Endothelial cell of umbilical vein (primary cell): ENCODE data around the gene PPP1R18.

Experiments used
- EZH2 ChIP-seq: IDR thresholded peaks from 2 replicates; pipeline ENCODE4 v1.6.1; 2012; ENCODE audit warnings: borderline replicate concordance, low read depth, mild to moderate bottlenecking, moderate library complexity, low read length, inconsistent platforms; ENCODE audit not compliant: severe bottlenecking
- JUN ChIP-seq: IDR thresholded peaks from 2 replicates; pipeline ENCODE4 v1.6.1; 2011; ENCODE audit warnings: borderline replicate concordance, low read depth; ENCODE audit not compliant: insufficient read length, insufficient read depth
- POLR2A ChIP-seq: IDR thresholded peaks from 2 replicates; pipeline ENCODE4 v1.6.1; 2012; ENCODE audit warnings: low read depth, mild to moderate bottlenecking, control low read depth, low read length
- POLR2AphosphoS5 ChIP-seq: IDR thresholded peaks from 2 replicates; pipeline ENCODE4 v1.6.1; 2012; ENCODE audit warnings: low read depth, mild to moderate bottlenecking, control low read depth, low read length, moderate library complexity; ENCODE audit not compliant: insufficient read depth
- TF ChIP-seq, protein P1 (sequence below), 2 donors: IDR thresholded peaks; 1 replicate in 1 of 2; 2 replicates in 1 of 2; pipeline ENCODE4 v1.5.1; 2011; ENCODE audit warnings: low read length in 2 of 2, mild to moderate bottlenecking in 2 of 2, moderate library complexity in 2 of 2, control low read depth in 1 of 2, inconsistent platforms in 1 of 2, low read depth in 1 of 2; ENCODE audit not compliant: insufficient read depth in 1 of 2; ENCODE audit errors: extremely low read depth in 1 of 2

DNA sequence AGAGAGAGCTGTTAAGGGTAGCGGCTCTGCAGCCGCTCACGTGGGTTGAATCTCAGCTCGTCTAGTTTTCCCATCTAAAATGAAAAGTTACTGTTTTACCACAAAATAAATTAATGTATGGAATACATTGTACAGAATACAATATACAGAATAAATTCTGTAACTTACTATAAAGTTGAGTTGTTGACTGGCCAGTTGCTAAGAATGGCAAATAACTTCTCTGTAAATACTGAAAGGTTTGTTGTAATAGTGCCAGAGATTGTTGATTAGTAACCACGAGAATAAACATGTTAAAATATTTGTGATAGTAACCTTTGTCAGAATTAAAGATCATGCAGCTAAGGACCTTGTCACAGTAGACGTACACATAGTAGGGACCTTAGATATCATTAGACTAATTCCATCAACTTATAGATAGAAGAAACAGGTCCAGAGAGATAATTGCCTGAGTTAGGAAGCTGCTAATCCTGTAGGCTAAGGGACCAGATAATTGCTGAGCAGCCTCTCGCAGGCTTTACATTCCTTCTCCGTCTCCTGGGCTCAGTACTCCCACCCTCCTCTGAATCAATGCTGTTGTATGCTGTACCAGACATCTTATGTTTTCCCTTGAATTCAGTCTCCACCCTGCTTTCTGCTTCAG lies 4.9 kb upstream of the PPP1R18 start:
- TF ChIP-seq EZH2 (no peak), POLR2AphosphoS5 (no peak), POLR2A (no peak), JUN (no peak)
- TF ChIP-seq, protein P1, sequence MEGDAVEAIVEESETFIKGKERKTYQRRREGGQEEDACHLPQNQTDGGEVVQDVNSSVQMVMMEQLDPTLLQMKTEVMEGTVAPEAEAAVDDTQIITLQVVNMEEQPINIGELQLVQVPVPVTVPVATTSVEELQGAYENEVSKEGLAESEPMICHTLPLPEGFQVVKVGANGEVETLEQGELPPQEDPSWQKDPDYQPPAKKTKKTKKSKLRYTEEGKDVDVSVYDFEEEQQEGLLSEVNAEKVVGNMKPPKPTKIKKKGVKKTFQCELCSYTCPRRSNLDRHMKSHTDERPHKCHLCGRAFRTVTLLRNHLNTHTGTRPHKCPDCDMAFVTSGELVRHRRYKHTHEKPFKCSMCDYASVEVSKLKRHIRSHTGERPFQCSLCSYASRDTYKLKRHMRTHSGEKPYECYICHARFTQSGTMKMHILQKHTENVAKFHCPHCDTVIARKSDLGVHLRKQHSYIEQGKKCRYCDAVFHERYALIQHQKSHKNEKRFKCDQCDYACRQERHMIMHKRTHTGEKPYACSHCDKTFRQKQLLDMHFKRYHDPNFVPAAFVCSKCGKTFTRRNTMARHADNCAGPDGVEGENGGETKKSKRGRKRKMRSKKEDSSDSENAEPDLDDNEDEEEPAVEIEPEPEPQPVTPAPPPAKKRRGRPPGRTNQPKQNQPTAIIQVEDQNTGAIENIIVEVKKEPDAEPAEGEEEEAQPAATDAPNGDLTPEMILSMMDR (IDR thresholded peaks at IDR 0.05; ENCODE audit: extremely low read depth in 1 of 2, insufficient read depth in 1 of 2, low read depth in 1 of 2, low read length in 2 of 2) = no peak
